ENCODE results near the gene GAST. TPM values are rescaled to one million over a fixed set of nuclear protein-coding genes. Genes with fewer than 3 reads are reported as not detected.
"Not testable (repeated sequence)": the region's sequence is repeated elsewhere in the genome, so short reads cannot be mapped to it uniquely, and the experiment has no call there.

Gene GAST
- total and polyA plus RNA-seq, 2 experiments from 2014 or later = not detected

DNA sequence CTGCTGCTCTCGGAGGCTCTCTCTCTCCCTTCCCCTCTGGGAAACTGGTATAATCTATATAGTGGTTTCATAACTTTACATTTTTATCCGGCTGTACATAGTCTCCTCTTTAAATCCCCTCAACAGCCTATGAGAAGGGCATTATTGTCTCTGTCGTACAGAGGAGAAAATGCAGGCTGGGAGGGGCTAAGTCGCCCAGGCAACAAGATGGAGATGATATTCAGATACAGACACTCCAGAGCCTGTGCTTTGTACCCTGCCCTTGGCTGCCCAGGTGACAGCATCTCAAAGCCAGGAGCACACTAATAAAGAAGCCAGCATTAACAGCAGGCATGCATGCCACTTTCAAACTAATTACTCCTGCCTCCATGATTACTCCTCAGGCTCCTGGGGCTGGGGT is 28.1 kb upstream of the GAST start:
- H3K36me3 ChIP-seq (ENCODE audit: insufficient read depth) = no peaks in the 10 kb centered on the region
- ATAC-seq = no peak
- Mint-ChIP-seq H3K9me3 (peaks cover 11% of the 10 kb centered on the region), H3K36me3 (ENCODE audit: low read depth) (0 out of 3 replicates have a peak, but pooled peaks cover 2% of the 10 kb centered on the region), H3K27ac (no peak overlapping the region), H3K27me3 (ENCODE audit: insufficient read depth, low read depth, poor library complexity) (peaks cover 22% of the 10 kb centered on the region), H3K4me3 (no peak overlapping the region), H3K4me1 (peaks cover 25% of the 10 kb centered on the region)
- H3K4me1 ChIP-seq (ENCODE audit: insufficient read depth) = peaks cover 9% of the 10 kb centered on the region; the same call in 1 of the 2 replicates
- no peaks in the 10 kb centered on the region for H3F3A ChIP-seq (replicated peaks; ENCODE audit: low read depth)
- DNase-seq (ENCODE audit: low spot score) = no peak
- no peaks in the 10 kb centered on the region for H4K20me1 ChIP-seq (replicated peaks; ENCODE audit: insufficient read depth)
- no peak overlapping the region for H3K4me2 ChIP-seq
- no peaks in the 10 kb centered on the region for H3K79me2 ChIP-seq (replicated peaks; ENCODE audit: insufficient read depth)
- H3K27me3 ChIP-seq (ENCODE audit: insufficient read depth) = no peaks in the 10 kb centered on the region
- no peaks in the 10 kb centered on the region for H3K9me2 ChIP-seq (ENCODE audit: insufficient read depth)
- no peak overlapping the region for H3K4me3 ChIP-seq
- H2AFZ ChIP-seq = no peak overlapping the region
- TF ChIP-seq CREB1 (CRISPR knock-in tag; IDR thresholded peaks at IDR 0.05; ENCODE audit: low read depth) = no peak
- no peak overlapping the region for H3K27ac ChIP-seq (ENCODE audit: low read depth)

GRCh38 chr17:41685753-41686152 is 26.4 kb upstream of the GAST start:
- peaks cover 15% of the 10 kb centered on the region; the same call in 2 of the 3 replicates for H3K4me1 Mint-ChIP-seq
- peaks cover 16% of the 10 kb centered on the region for H3K36me3 Mint-ChIP-seq (ENCODE audit: low read depth)
- not testable (repeated sequence) for H3K9me3 Mint-ChIP-seq; DNase-seq (ENCODE audit: low spot score); H3K27ac Mint-ChIP-seq; H3K4me2 ChIP-seq; H3K4me1 ChIP-seq (ENCODE audit: insufficient read depth); H3K27ac ChIP-seq (ENCODE audit: low read depth); H3K9me2 ChIP-seq (ENCODE audit: insufficient read depth); H2AFZ ChIP-seq; H3K27me3 ChIP-seq (ENCODE audit: insufficient read depth); H3K36me3 ChIP-seq (ENCODE audit: insufficient read depth); H3K4me3 Mint-ChIP-seq; H3F3A ChIP-seq (replicated peaks; ENCODE audit: low read depth); H4K20me1 ChIP-seq (replicated peaks; ENCODE audit: insufficient read depth); ATAC-seq; H3K4me3 ChIP-seq
- peaks cover 14% of the 10 kb centered on the region for H3K79me2 ChIP-seq (replicated peaks; ENCODE audit: insufficient read depth)
- H3K27me3 Mint-ChIP-seq (ENCODE audit: insufficient read depth, low read depth, poor library complexity) = peaks cover 21% of the 10 kb centered on the region

DNA sequence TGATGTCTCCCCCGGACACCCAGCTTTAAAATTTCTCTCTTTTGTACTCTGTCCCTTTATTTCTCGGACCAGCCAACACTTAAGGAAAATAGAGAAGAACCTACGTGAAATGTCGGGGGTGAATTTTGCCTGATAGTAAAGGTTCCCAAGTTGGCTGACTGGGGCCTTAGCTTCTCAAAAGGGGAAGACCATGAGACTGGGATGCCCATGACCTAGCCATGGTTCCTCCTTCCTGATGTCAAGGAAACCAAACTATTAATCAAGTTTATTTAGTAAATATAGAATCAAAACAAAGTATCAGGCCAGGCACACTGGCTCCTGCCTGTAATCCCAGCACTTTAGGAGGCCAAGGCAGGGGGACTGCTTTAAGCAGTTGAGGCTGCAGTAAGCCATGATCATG is 25.9 kb upstream of the GAST start:
- H3K4me3 Mint-ChIP-seq = no peak overlapping the region
- Histone ChIP-seq H3K79me2 (replicated peaks; ENCODE audit: insufficient read depth) (peaks cover 15% of the 10 kb centered on the region), H4K20me1 (replicated peaks; ENCODE audit: insufficient read depth) (peaks cover 14% of the 10 kb centered on the region), H3K36me3 (ENCODE audit: insufficient read depth) (peaks cover 14% of the 10 kb centered on the region), H3K27me3 (ENCODE audit: insufficient read depth) (no peaks in the 10 kb centered on the region), H2AFZ (no peak overlapping the region), H3K4me3 (no peak overlapping the region), H3K4me1 (ENCODE audit: insufficient read depth) (peaks cover 7% of the 10 kb centered on the region; the same call in 1 of the 2 replicates), H3K27ac (ENCODE audit: low read depth) (no peak overlapping the region), H3K9me2 (ENCODE audit: insufficient read depth) (no peaks in the 10 kb centered on the region), H3K4me2 (no peak overlapping the region), H3F3A (replicated peaks; ENCODE audit: low read depth) (peaks cover 15% of the 10 kb centered on the region)
- peaks cover 9% of the 10 kb centered on the region for H3K9me3 Mint-ChIP-seq
- DNase-seq (ENCODE audit: low spot score) = no peak
- peaks cover 21% of the 10 kb centered on the region for H3K27me3 Mint-ChIP-seq (ENCODE audit: insufficient read depth, low read depth, poor library complexity)
- H3K4me1 Mint-ChIP-seq = peaks cover 18% of the 10 kb centered on the region; the same call in 2 of the 3 replicates
- H3K27ac Mint-ChIP-seq = no peak overlapping the region
- H3K36me3 Mint-ChIP-seq (ENCODE audit: low read depth) = peaks cover 21% of the 10 kb centered on the region
- TF ChIP-seq EZH2phosphoT487 (IDR thresholded peaks at IDR 0.05; ENCODE audit: unreplicated experiment) (no peak), ZNF114 (CRISPR knock-in tag; IDR thresholded peaks at IDR 0.05) (no peak), STAT1 (IDR thresholded peaks at IDR 0.05; ENCODE audit: unreplicated experiment) (no peak), EZH2 (IDR thresholded peaks at IDR 0.05; ENCODE audit: low read depth, unreplicated experiment) (no peak), JUNB (IDR thresholded peaks at IDR 0.05; ENCODE audit: unreplicated experiment) (no peak)
- TF ChIP-seq, protein P1, sequence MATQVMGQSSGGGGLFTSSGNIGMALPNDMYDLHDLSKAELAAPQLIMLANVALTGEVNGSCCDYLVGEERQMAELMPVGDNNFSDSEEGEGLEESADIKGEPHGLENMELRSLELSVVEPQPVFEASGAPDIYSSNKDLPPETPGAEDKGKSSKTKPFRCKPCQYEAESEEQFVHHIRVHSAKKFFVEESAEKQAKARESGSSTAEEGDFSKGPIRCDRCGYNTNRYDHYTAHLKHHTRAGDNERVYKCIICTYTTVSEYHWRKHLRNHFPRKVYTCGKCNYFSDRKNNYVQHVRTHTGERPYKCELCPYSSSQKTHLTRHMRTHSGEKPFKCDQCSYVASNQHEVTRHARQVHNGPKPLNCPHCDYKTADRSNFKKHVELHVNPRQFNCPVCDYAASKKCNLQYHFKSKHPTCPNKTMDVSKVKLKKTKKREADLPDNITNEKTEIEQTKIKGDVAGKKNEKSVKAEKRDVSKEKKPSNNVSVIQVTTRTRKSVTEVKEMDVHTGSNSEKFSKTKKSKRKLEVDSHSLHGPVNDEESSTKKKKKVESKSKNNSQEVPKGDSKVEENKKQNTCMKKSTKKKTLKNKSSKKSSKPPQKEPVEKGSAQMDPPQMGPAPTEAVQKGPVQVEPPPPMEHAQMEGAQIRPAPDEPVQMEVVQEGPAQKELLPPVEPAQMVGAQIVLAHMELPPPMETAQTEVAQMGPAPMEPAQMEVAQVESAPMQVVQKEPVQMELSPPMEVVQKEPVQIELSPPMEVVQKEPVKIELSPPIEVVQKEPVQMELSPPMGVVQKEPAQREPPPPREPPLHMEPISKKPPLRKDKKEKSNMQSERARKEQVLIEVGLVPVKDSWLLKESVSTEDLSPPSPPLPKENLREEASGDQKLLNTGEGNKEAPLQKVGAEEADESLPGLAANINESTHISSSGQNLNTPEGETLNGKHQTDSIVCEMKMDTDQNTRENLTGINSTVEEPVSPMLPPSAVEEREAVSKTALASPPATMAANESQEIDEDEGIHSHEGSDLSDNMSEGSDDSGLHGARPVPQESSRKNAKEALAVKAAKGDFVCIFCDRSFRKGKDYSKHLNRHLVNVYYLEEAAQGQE (IDR thresholded peaks at IDR 0.05; ENCODE audit: unreplicated experiment) = no peak
- ATAC-seq = no peak

Data from GM23338 (cell line).